Caco-2 (cell line): ENCODE results near the gene SNX1. TPM values are rescaled to one million over a fixed set of nuclear protein-coding genes. Genes with fewer than 3 reads are reported as not detected.

Experiments
- BruUV-seq: library from RNA; stranded (reverse); fragments of 400-500 nt; replicated peaks from 2 replicates; lab custom pipeline; 2021; lab: Mats Ljungman, UMichigan
- CTCF ChIA-PET: fragments of 300-600 bp; sonication (Branson Sonifier 250); formaldehyde crosslinking; loops from one replicate; lab custom pipeline; 2022; ENCODE audit warnings: antibody characterized with exemption; lab: Charles Lee
- POLR2A ChIA-PET: fragments of 300-600 bp; sonication (Branson Sonifier 250); formaldehyde crosslinking; loops from one replicate; lab custom pipeline; 2022; ENCODE audit warnings: antibody characterized with exemption; lab: Charles Lee
- DNase-seq, 2 experiments: peaks; one replicate each; pipeline versions ENCODE4 v3.0.0 to v3.0.0-alpha.2; 2020 to 2022
- H3K27me3 ChIP-seq: replicated peaks from 2 replicates; pipeline ENCODE4 v1.6.0; 2011; ENCODE audit warnings: low read length; ENCODE audit not compliant: control insufficient read depth, insufficient read depth
- H3K36me3 ChIP-seq: 2 replicates; pipeline ENCODE4 v1.5.1; 2011; ENCODE audit warnings: low read length; ENCODE audit not compliant: control insufficient read depth, insufficient read depth
- H3K4me1 ChIP-seq: fragments of 250-450 bp; sonication (Bioruptor Pico); 2 replicates; pipeline ENCODE4 v1.5.1; 2020; ENCODE audit warnings: mild to moderate bottlenecking
- H3K4me3 ChIP-seq: 2 replicates; pipeline ENCODE4 v1.5.1; 2011; ENCODE audit warnings: low read depth, mild to moderate bottlenecking, control low read depth, low read length
- H3K9me3 ChIP-seq: fragments of 250-450 bp; sonication (Bioruptor Pico); 2 replicates; pipeline ENCODE4 v1.5.1; 2020; ENCODE audit warnings: mild to moderate bottlenecking, moderate library complexity
- H3K27ac Mint-ChIP-seq: one replicate; pipeline ENCODE4 v1.8.0; 2022; ENCODE audit warnings: mixed read lengths; ENCODE audit not compliant: unreplicated experiment
- H3K27me3 Mint-ChIP-seq: one replicate; pipeline ENCODE4 v1.8.0; 2022; ENCODE audit warnings: mixed read lengths; ENCODE audit not compliant: insufficient read depth, unreplicated experiment
- H3K36me3 Mint-ChIP-seq: one replicate; pipeline ENCODE4 v1.8.0; 2022; ENCODE audit warnings: mild to moderate bottlenecking, mixed read lengths; ENCODE audit not compliant: insufficient read depth, unreplicated experiment
- H3K4me1 Mint-ChIP-seq: one replicate; pipeline ENCODE4 v1.8.0; 2022; ENCODE audit warnings: low read depth, mixed read lengths; ENCODE audit not compliant: unreplicated experiment
- H3K4me3 Mint-ChIP-seq: one replicate; pipeline ENCODE4 v1.8.0; 2022; ENCODE audit warnings: mild to moderate bottlenecking, moderate library complexity, mixed read lengths; ENCODE audit not compliant: unreplicated experiment
- H3K9me3 Mint-ChIP-seq: one replicate; pipeline ENCODE4 v1.8.0; 2022; ENCODE audit warnings: mixed read lengths; ENCODE audit not compliant: unreplicated experiment
- intact Hi-C: fragments of 100-400 bp; cut with micrococcal nuclease; formaldehyde crosslinking; loops from one replicate; pipeline ENCODE4 v1.10.0; 2022; ENCODE audit not compliant: unreplicated experiment
- total RNA-seq: library from RNA; stranded (reverse); gene quantifications from 2 replicates; pipeline ENCODE4 v1.2.3, GENCODE V29; 2022
- TF ChIP-seq, protein P1 (sequence below), 2 experiments: fragments of 200-600 bp in 1 of 2; IDR thresholded peaks; 1 replicate in 1 of 2; 2 replicates in 1 of 2; pipeline versions ENCODE4 v1.5.1 to v1.8.0; 2011 to 2022; ENCODE audit warnings: antibody characterized with exemption in 1 of 2, control low read depth in 1 of 2, inconsistent platforms in 1 of 2, low read depth in 1 of 2, low read length in 1 of 2, mild to moderate bottlenecking in 1 of 2, moderate library complexity in 1 of 2; ENCODE audit not compliant: insufficient read depth in 1 of 2, severe bottlenecking in 1 of 2, unreplicated experiment in 1 of 2

SNX1 gene
- total RNA-seq, 1 experiment from 2014 or later: 75.7 TPM

DNA sequence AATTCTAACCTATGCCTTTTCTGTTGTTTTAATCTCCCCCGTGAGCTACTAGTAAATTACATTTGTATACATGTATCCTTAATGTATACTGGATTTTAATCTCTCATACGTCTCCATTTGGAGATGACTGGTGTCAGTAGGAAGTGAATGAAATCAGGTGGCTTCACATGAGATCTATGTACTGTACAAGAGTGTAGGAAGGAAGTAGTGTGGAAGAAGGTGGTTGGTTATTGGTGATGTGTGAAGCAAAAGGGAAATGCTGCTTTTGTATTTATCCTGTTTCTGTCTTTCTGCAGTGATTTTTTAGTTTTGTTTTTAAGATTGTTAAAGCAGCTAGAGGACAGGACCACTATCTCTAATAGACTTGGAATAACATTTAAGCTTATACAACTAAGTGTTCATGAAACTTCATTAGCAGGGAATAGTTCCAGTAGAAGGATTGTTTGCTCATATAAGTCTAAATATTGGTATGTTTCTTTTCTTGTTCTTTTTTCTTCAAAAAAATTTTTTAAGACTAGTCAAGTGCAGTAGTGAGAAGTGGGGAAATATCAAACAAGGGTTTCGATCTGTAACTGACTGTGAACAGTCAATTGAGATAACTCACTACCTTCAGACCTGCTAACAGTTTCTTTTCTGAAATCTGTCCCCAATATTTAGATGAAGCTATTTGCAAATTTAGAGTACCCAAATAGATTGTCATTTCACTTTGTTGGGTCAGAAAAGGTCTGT, 15.3 kb downstream of the SNX1 start:
- H3K27me3 Mint-ChIP-seq: no peaks in the 10 kb centered on the region
- H3K4me1 ChIP-seq: peaks cover 11% of the 10 kb centered on the region
- no TSS peak for BruUV-seq
- H3K36me3 Mint-ChIP-seq: peaks cover 24% of the 10 kb centered on the region
- H3K36me3 ChIP-seq: no peaks in the 10 kb centered on the region; the same call in 1 of the 2 replicates
- POLR2A ChIA-PET: no interaction called here
- no peaks in the 10 kb centered on the region for H3K27me3 ChIP-seq
- DNase-seq: no peak
- H3K4me1 Mint-ChIP-seq: peaks cover 7% of the 10 kb centered on the region
- H3K9me3 ChIP-seq: no peaks in the 10 kb centered on the region
- intact Hi-C loops: loop anchor here (2.0 kb wide), 1 partner anchor 16 kb away; the partner anchor contains the start of gene SNX1
- no peak overlapping the region for H3K4me3 Mint-ChIP-seq
- TF ChIP-seq, protein P1, sequence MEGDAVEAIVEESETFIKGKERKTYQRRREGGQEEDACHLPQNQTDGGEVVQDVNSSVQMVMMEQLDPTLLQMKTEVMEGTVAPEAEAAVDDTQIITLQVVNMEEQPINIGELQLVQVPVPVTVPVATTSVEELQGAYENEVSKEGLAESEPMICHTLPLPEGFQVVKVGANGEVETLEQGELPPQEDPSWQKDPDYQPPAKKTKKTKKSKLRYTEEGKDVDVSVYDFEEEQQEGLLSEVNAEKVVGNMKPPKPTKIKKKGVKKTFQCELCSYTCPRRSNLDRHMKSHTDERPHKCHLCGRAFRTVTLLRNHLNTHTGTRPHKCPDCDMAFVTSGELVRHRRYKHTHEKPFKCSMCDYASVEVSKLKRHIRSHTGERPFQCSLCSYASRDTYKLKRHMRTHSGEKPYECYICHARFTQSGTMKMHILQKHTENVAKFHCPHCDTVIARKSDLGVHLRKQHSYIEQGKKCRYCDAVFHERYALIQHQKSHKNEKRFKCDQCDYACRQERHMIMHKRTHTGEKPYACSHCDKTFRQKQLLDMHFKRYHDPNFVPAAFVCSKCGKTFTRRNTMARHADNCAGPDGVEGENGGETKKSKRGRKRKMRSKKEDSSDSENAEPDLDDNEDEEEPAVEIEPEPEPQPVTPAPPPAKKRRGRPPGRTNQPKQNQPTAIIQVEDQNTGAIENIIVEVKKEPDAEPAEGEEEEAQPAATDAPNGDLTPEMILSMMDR (IDR thresholded peaks at IDR 0.05; ENCODE audit: insufficient read depth in 1 of 2, low read depth in 1 of 2, low read length in 1 of 2, severe bottlenecking in 1 of 2, unreplicated experiment in 1 of 2): no peak
- no peak overlapping the region for H3K4me3 ChIP-seq
- H3K9me3 Mint-ChIP-seq: no peaks in the 10 kb centered on the region
- CTCF ChIA-PET: interaction anchor here (1.4 to 1.6 kb wide), 2 partner anchors 15 to 42 kb away, joined by 4 read pairs; partner anchors contain the start of gene SNX1
- H3K27ac Mint-ChIP-seq: no peak overlapping the region

DNA sequence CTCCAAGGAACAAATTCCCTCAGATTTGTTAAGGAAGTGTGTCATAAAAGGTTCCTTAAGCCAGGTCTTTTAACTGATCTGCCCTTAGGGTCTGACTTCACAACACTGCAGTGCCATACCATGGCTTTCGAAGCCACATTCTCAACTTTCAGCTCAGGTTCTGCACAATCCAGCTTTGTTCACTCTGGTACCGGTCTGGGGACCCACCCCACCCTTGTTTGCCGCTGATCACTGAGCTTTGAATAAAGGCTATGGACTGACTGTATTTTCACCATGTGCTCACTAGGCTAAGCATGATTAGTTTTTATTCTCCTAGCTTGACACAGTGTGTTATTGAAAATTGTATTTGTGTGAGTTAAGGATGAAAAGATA, 15.9 kb downstream of the SNX1 start:
- BruUV-seq: no TSS peak
- Mint-ChIP-seq H3K4me3 (no peak overlapping the region), H3K36me3 (peaks cover 24% of the 10 kb centered on the region), H3K9me3 (no peaks in the 10 kb centered on the region), H3K4me1 (peaks cover 7% of the 10 kb centered on the region), H3K27ac (peak overlapping the region; percentile 23), H3K27me3 (no peaks in the 10 kb centered on the region)
- ChIA-PET CTCF (interaction anchor here (0.7 to 1.6 kb wide), 3 partner anchors 16 to 65 kb away, joined by 3 to 4 read pairs (median 4); partner anchors contain the start of gene SNX1), POLR2A (no interaction called here)
- TF ChIP-seq, protein P1 (IDR thresholded peaks at IDR 0.05; ENCODE audit: insufficient read depth in 1 of 2, low read depth in 1 of 2, low read length in 1 of 2, severe bottlenecking in 1 of 2, unreplicated experiment in 1 of 2): no peak
- Histone ChIP-seq H3K9me3 (no peaks in the 10 kb centered on the region), H3K36me3 (no peaks in the 10 kb centered on the region; the same call in 1 of the 2 replicates), H3K4me1 (peaks cover 11% of the 10 kb centered on the region), H3K4me3 (no peak overlapping the region), H3K27me3 (no peaks in the 10 kb centered on the region)
- intact Hi-C loops: loop anchor here (2.0 kb wide), 1 partner anchor 17 kb away; the partner anchor contains the start of gene SNX1
- no peak for DNase-seq

DNA sequence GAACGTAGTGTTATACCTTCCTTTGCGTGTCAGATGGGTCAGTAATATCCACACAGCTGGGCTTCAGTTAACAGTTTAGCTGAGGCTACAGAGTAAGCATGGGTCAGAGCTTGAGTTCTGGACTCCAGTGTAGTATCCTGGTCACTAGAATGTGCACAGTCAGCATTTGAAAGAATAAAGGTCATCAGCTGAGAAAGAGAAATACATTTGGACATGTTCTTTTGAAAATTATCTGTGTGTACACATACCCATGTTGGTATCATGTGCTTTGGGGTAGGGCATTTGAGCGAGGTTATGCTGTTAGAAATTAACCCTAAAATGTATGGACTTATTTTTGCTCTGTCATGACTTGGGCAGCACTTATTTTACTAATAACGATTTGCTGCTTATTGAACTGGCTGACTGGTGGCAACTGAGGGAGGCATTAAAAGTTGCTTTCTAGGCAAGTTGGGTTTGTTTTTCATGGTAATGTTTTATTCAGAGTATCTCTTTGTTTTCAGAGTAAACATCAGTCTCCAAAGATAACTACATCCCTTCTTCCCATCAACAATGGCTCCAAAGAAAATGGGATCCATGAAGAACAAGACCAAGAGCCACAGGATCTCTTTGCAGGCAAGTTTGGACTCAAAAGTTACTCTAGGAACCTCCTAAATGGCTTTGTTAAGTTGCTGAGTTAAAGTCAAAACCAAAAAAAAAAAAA, 16.4 kb downstream of the SNX1 start:
- H3K36me3 Mint-ChIP-seq: peaks cover 29% of the 10 kb centered on the region
- H3K36me3 ChIP-seq: no peaks in the 10 kb centered on the region; the same call in 1 of the 2 replicates
- no peaks in the 10 kb centered on the region for H3K27me3 ChIP-seq
- POLR2A ChIA-PET: no interaction called here
- no peak overlapping the region for H3K4me3 ChIP-seq
- peaks cover 11% of the 10 kb centered on the region for H3K4me1 ChIP-seq
- intact Hi-C loops: no loop called here
- no peaks in the 10 kb centered on the region for H3K27me3 Mint-ChIP-seq
- BruUV-seq: no TSS peak
- TF ChIP-seq, protein P1 (IDR thresholded peaks at IDR 0.05; ENCODE audit: insufficient read depth in 1 of 2, low read depth in 1 of 2, low read length in 1 of 2, severe bottlenecking in 1 of 2, unreplicated experiment in 1 of 2): no peak
- H3K4me3 Mint-ChIP-seq: no peak overlapping the region
- H3K9me3 Mint-ChIP-seq: no peaks in the 10 kb centered on the region
- peak overlapping the region; percentile 23 for H3K27ac Mint-ChIP-seq
- CTCF ChIA-PET: interaction anchor here (0.7 to 1.6 kb wide), 3 partner anchors 16 to 66 kb away, joined by 3 to 4 read pairs (median 4); partner anchors contain the start of gene SNX1
- no peaks in the 10 kb centered on the region for H3K9me3 ChIP-seq
- peaks cover 7% of the 10 kb centered on the region for H3K4me1 Mint-ChIP-seq
- peak in 1 of 2 experiments; percentile 5 for DNase-seq
